ENCODE measurements around the gene EFHC1. TPM values are rescaled to one million over a fixed set of nuclear protein-coding genes. Genes with fewer than 3 reads are reported as not detected.

Gene EFHC1
- total and polyA plus RNA-seq, 2 of the 13 experiments (the other 11 are each of a cell fraction or from before 2014, with no cell fraction given): 23.4 to 29.5 TPM

GRCh38 chr6:52494298-52495072 is 74.3 kb downstream of the EFHC1 start (continued):
- TF ChIP-seq SKIL (CRISPR knock-in tag; IDR thresholded peaks at IDR 0.05; ENCODE audit: borderline replicate concordance): no peak
- no peak for TF ChIP-seq ZNF761 (CRISPR knock-in tag; conservative IDR thresholded peaks at IDR 0.05)
- no peak for TF ChIP-seq CENPT (CRISPR knock-in tag; IDR thresholded peaks at IDR 0.05; ENCODE audit: low read depth)
- TF ChIP-seq ZNF451 (CRISPR knock-in tag; IDR thresholded peaks at IDR 0.05): no peak
- TF ChIP-seq ZNF567 (CRISPR knock-in tag; IDR thresholded peaks at IDR 0.05; ENCODE audit: borderline replicate concordance): no peak
- TF ChIP-seq TIGD3 (CRISPR knock-in tag; IDR thresholded peaks at IDR 0.05; ENCODE audit: borderline replicate concordance): no peak
- TF ChIP-seq HIVEP1 (CRISPR knock-in tag; IDR thresholded peaks at IDR 0.05): no peak
- TF ChIP-seq MXI1 (IDR thresholded peaks at IDR 0.05; ENCODE audit: borderline replicate concordance, low read depth, low read length): no peak
- 0 out of 2 replicates have a peak, but pooled peaks have one; percentile 26 for TF ChIP-seq CEBPG (CRISPR knock-in tag; IDR thresholded peaks at IDR 0.05)
- TF ChIP-seq, protein P1, sequence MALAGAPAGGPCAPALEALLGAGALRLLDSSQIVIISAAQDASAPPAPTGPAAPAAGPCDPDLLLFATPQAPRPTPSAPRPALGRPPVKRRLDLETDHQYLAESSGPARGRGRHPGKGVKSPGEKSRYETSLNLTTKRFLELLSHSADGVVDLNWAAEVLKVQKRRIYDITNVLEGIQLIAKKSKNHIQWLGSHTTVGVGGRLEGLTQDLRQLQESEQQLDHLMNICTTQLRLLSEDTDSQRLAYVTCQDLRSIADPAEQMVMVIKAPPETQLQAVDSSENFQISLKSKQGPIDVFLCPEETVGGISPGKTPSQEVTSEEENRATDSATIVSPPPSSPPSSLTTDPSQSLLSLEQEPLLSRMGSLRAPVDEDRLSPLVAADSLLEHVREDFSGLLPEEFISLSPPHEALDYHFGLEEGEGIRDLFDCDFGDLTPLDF (CRISPR knock-in tag; IDR thresholded peaks at IDR 0.05): no peak
- TF ChIP-seq CHD4 (IDR thresholded peaks at IDR 0.05; ENCODE audit: borderline replicate concordance, low read length): 0 out of 2 replicates have a peak, but pooled peaks have one; percentile 38
- TF ChIP-seq ELF1 (CRISPR knock-in tag; IDR thresholded peaks at IDR 0.05): no peak
- no peak for TF ChIP-seq WIZ (CRISPR knock-in tag; IDR thresholded peaks at IDR 0.05)
- TF ChIP-seq ZNF580 (CRISPR knock-in tag; IDR thresholded peaks at IDR 0.05; ENCODE audit: borderline replicate concordance, low read depth): no peak
- no peak for TF ChIP-seq PRDM4 (CRISPR knock-in tag; IDR thresholded peaks at IDR 0.05; ENCODE audit: borderline replicate concordance)
- TF ChIP-seq ZNF546 (CRISPR knock-in tag; conservative IDR thresholded peaks at IDR 0.05): no peak
- peak; percentile 37; the same call in 1 of the 2 replicates for TF ChIP-seq HNF4G (IDR thresholded peaks at IDR 0.05; ENCODE audit: borderline replicate concordance, low read depth, low read length)
- TF ChIP-seq HNF4G (CRISPR knock-in tag; IDR thresholded peaks at IDR 0.05; ENCODE audit: borderline replicate concordance, low read depth): no peak
- TF ChIP-seq RNF219 (CRISPR knock-in tag; IDR thresholded peaks at IDR 0.05): no peak
